ENCODE results near the gene STH.

STH gene

GRCh38 chr17:45968732-45969131, 30.3 kb upstream of the STH start:
- no peak for DNase-seq

- DNase-seq: no peak
These were observed 29.3 kb upstream of the STH start for GRCh38 chr17:45969726-45970125.

- DNase-seq: no peak
These were observed 28.4 kb upstream of the STH start for GRCh38 chr17:45970659-45971058.

- no peak for DNase-seq
These were observed 27.3 kb upstream of the STH start for GRCh38 chr17:45971698-45972141.

- no peak for DNase-seq
These were observed 26.5 kb upstream of the STH start for GRCh38 chr17:45972531-45972930.

GRCh38 chr17:45973099-45973780, 25.8 kb upstream of the STH start:
- DNase-seq: no peak

GRCh38 chr17:45973946-45974859, 24.8 kb upstream of the STH start:
- no peak for DNase-seq

GRCh38 chr17:45974916-45975630, 24.0 kb upstream of the STH start:
- no peak for DNase-seq

- DNase-seq: no peak
These were observed 23.3 kb upstream of the STH start for GRCh38 chr17:45975640-45976295.

- DNase-seq: no peak
These were observed 22.7 kb upstream of the STH start for GRCh38 chr17:45976391-45976754.

GRCh38 chr17:45976755-45977505, 22.1 kb upstream of the STH start:
- DNase-seq: no peak

GRCh38 chr17:45977506-45977824, 21.6 kb upstream of the STH start:
- DNase-seq: no peak

- no peak for DNase-seq
These were observed 20.9 kb upstream of the STH start for GRCh38 chr17:45977976-45978626.

GRCh38 chr17:45979137-45979536, 19.9 kb upstream of the STH start:
- no peak for DNase-seq

- DNase-seq: no peak
These were observed 18.2 kb upstream of the STH start for GRCh38 chr17:45980855-45981254.

GRCh38 chr17:45981306-45981705, 17.7 kb upstream of the STH start:
- no peak for DNase-seq

GRCh38 chr17:45982791-45983613, 16.0 kb upstream of the STH start:
- DNase-seq: no peak

- no peak for DNase-seq
These were observed 15.3 kb upstream of the STH start for GRCh38 chr17:45983614-45984310.

GRCh38 chr17:45984368-45984767, 14.7 kb upstream of the STH start:
- DNase-seq: no peak

GRCh38 chr17:45985447-45985846, 13.6 kb upstream of the STH start:
- DNase-seq: no peak

Data from SIG-M5 (cell line).